Liver (tissue), 3 donors: ENCODE results near the gene SUMO1.

Experiments used
- CTCF ChIP-seq: fragments of 150-350 bp; IDR thresholded peaks from 2 replicates; pipeline ENCODE4 v1.5.1; 2017; ENCODE audit warnings: improper control_type of control experiment, low read depth, low read length; ENCODE audit not compliant: missing input control
- EGR1 ChIP-seq, 2 donors: IDR thresholded peaks; 2 replicates each; pipeline ENCODE4 v1.6.1; 2016 to 2018; ENCODE audit warnings: antibody characterized with exemption in 2 of 2, low read depth in 2 of 2
- FOXA1 ChIP-seq: IDR thresholded peaks from 2 replicates; pipeline ENCODE4 v1.6.1; 2016; ENCODE audit warnings: antibody characterized with exemption
- GABPA ChIP-seq, 2 donors: IDR thresholded peaks in 1 of 2; conservative IDR thresholded peaks in 1 of 2; 2 replicates each; pipeline ENCODE4 v1.6.1; 2016; ENCODE audit warnings: antibody characterized with exemption in 2 of 2, mild to moderate bottlenecking in 1 of 2, moderate library complexity in 1 of 2
- HNF4G ChIP-seq: IDR thresholded peaks from 2 replicates; pipeline ENCODE4 v1.6.1; 2016; ENCODE audit warnings: antibody characterized with exemption
- JUND ChIP-seq, 2 donors: IDR thresholded peaks; 2 replicates each; pipeline ENCODE4 v1.6.1; 2016; ENCODE audit warnings: antibody characterized with exemption in 2 of 2
- MAX ChIP-seq: IDR thresholded peaks from 2 replicates; pipeline ENCODE4 v1.6.1; 2016; ENCODE audit warnings: antibody characterized with exemption
- NR2F2 ChIP-seq: IDR thresholded peaks from 2 replicates; pipeline ENCODE4 v1.6.1; 2016; ENCODE audit warnings: antibody characterized with exemption
- REST ChIP-seq: IDR thresholded peaks from 2 replicates; pipeline ENCODE4 v1.6.1; 2016; ENCODE audit warnings: antibody characterized with exemption, mild to moderate bottlenecking
- TAF1 ChIP-seq: conservative IDR thresholded peaks from 2 replicates; pipeline ENCODE4 v1.6.1; 2016; ENCODE audit warnings: antibody characterized with exemption, mild to moderate bottlenecking
- YY1 ChIP-seq: IDR thresholded peaks from 2 replicates; pipeline ENCODE4 v1.6.1; 2016; ENCODE audit warnings: antibody characterized with exemption, mild to moderate bottlenecking
- donor health status: healthy.
- donor health status: healthy.

- TF ChIP-seq CTCF, result no peak
- TF ChIP-seq NR2F2, result no peak
- TF ChIP-seq YY1, result no peak
- TF ChIP-seq JUND (IDR thresholded peaks at IDR 0.05), result no peak
- no peak for TF ChIP-seq GABPA (IDR thresholded peaks at IDR 0.05 in 1 of 2, conservative IDR thresholded peaks at IDR 0.05 in 1 of 2)
- no peak for TF ChIP-seq MAX
- TF ChIP-seq REST, result no peak
- no peak for TF ChIP-seq FOXA1
- no peak for TF ChIP-seq EGR1 (IDR thresholded peaks at IDR 0.05; ENCODE audit: low read depth in 2 of 2)
- no peak for TF ChIP-seq HNF4G
- no peak for TF ChIP-seq TAF1
Measured at GRCh38 chr2:202194418-202194817, 44.0 kb downstream of the SUMO1 start.
